GM12878 (cell line): ENCODE results near the gene FNDC3A. TPM values are rescaled to one million over a fixed set of nuclear protein-coding genes. Genes with fewer than 3 reads are reported as not detected.

Experiments
- BCL11A ChIP-seq: IDR thresholded peaks from 2 replicates; pipeline ENCODE4 v1.6.1; 2011; ENCODE audit warnings: low read depth, low read length
- CREB1 ChIP-seq: IDR thresholded peaks from 2 replicates; pipeline ENCODE4 v1.6.1; 2012; ENCODE audit warnings: low read depth, mild to moderate bottlenecking, inconsistent platforms
- DPF2 ChIP-seq: fragments of 450-650 bp; IDR thresholded peaks from 2 replicates; pipeline ENCODE4 v1.6.1; 2017; ENCODE audit warnings: mild to moderate bottlenecking
- EGR1 ChIP-seq, 2 experiments: IDR thresholded peaks; 1 replicate in 1 of 2; 2 replicates in 1 of 2; pipeline ENCODE4 v1.6.1; 2011 to 2012; ENCODE audit warnings: low read depth in 2 of 2, low read length in 2 of 2, borderline replicate concordance in 1 of 2, mild to moderate bottlenecking in 1 of 2, moderate library complexity in 1 of 2
- ETV6 ChIP-seq, 2 experiments: fragments of 450-650 bp in 1 of 2; IDR thresholded peaks in 1 of 2; conservative IDR thresholded peaks in 1 of 2; 2 replicates each; pipeline ENCODE4 v1.6.1; 2014; ENCODE audit warnings: antibody characterized with exemption in 1 of 2, borderline replicate concordance in 1 of 2, low read depth in 1 of 2, mild to moderate bottlenecking in 1 of 2, moderate library complexity in 1 of 2
- FOXK2 ChIP-seq: fragments of 450-650 bp; IDR thresholded peaks from 2 replicates; pipeline ENCODE4 v1.6.1; 2017; ENCODE audit warnings: mild to moderate bottlenecking, moderate library complexity
- GATAD2B ChIP-seq: fragments of 450-650 bp; conservative IDR thresholded peaks from 2 replicates; pipeline ENCODE4 v1.6.1; 2017; ENCODE audit warnings: low read depth, mild to moderate bottlenecking, moderate library complexity
- HDGF ChIP-seq: fragments of 450-650 bp; IDR thresholded peaks from 2 replicates; pipeline ENCODE4 v1.6.1; 2016; ENCODE audit warnings: antibody characterized with exemption
- IKZF2 ChIP-seq, 2 experiments: fragments of 450-650 bp; IDR thresholded peaks; 2 replicates each; pipeline ENCODE4 v1.6.1; 2017; ENCODE audit warnings: mild to moderate bottlenecking in 2 of 2, moderate library complexity in 2 of 2
- LARP7 ChIP-seq: fragments of 450-650 bp; IDR thresholded peaks from 2 replicates; pipeline ENCODE4 v1.6.1; 2017; ENCODE audit warnings: mild to moderate bottlenecking
- MEF2A ChIP-seq: IDR thresholded peaks from 2 replicates; pipeline ENCODE4 v1.6.1; 2011; ENCODE audit warnings: low read depth, mild to moderate bottlenecking, low read length, moderate library complexity; ENCODE audit not compliant: insufficient read depth
- NBN ChIP-seq: fragments of 450-650 bp; IDR thresholded peaks from 2 replicates; pipeline ENCODE4 v1.6.1; 2016
- NRF1 ChIP-seq: conservative IDR thresholded peaks from 2 replicates; pipeline ENCODE4 v1.6.1; 2011; ENCODE audit warnings: mild to moderate bottlenecking, low read depth, low read length, improper control_type of control experiment
- POLR2A ChIP-seq: IDR thresholded peaks from 2 replicates; pipeline ENCODE4 v1.6.1; 2011; ENCODE audit warnings: low read depth, mild to moderate bottlenecking, low read length
- POLR2AphosphoS2 ChIP-seq: IDR thresholded peaks from 2 replicates; pipeline ENCODE4 v1.6.1; 2011; ENCODE audit warnings: low read depth, mild to moderate bottlenecking, low read length, improper control_type of control experiment, moderate library complexity
- POLR2AphosphoS5 ChIP-seq: IDR thresholded peaks from 2 replicates; pipeline ENCODE4 v1.6.1; 2011; ENCODE audit warnings: mild to moderate bottlenecking, low read length, inconsistent platforms
- SMARCA5 ChIP-seq: fragments of 450-650 bp; IDR thresholded peaks from 2 replicates; pipeline ENCODE4 v1.6.1; 2017; ENCODE audit warnings: mild to moderate bottlenecking
- SRF ChIP-seq, 2 experiments: IDR thresholded peaks; 2 replicates each; pipeline ENCODE4 v1.6.1; 2011; ENCODE audit warnings: low read depth in 2 of 2, low read length in 2 of 2, mild to moderate bottlenecking in 1 of 2, moderate library complexity in 1 of 2
- TCF12 ChIP-seq: IDR thresholded peaks from 2 replicates; pipeline ENCODE4 v1.6.1; 2011; ENCODE audit warnings: low read depth, mild to moderate bottlenecking, low read length
- ZNF207 ChIP-seq: fragments of 450-650 bp; IDR thresholded peaks from 2 replicates; pipeline ENCODE4 v1.6.1; 2014; ENCODE audit warnings: antibody characterized with exemption, mild to moderate bottlenecking, borderline replicate concordance
- ZNF24 ChIP-seq: fragments of 450-650 bp; IDR thresholded peaks from 2 replicates; pipeline ENCODE4 v1.6.1; 2017; ENCODE audit warnings: antibody characterized with exemption, mild to moderate bottlenecking
- ZZZ3 ChIP-seq: IDR thresholded peaks from 2 replicates; pipeline ENCODE4 v1.6.1; 2011; ENCODE audit warnings: low read depth; ENCODE audit not compliant: control insufficient read depth, insufficient read length
- polyA plus RNA-seq, 11 experiments: library from polyadenylated mRNA; depleted of rRNA in 4 of 11; unstranded in 6 of 11; stranded (reverse) in 5 of 11; fragments of >200 nt; fragmentation: Nextera tagmentation in 4 of 11; fragmentation: Illumina TruSeq in 1 of 11; extraction: Ambion mirVana in 4 of 11; extraction: Trizol in 1 of 11; gene quantifications; 1 replicate in 1 of 11; 2 replicates in 10 of 11; pipeline versions ENCODE4 v1.2.1 to v1.2.3, GENCODE V29; 2011 to 2016; ENCODE audit warnings: inconsistent platforms in 2 of 11, missing spikeins in 2 of 11, low read depth in 1 of 11
- total RNA-seq, 4 experiments: library from RNA; depleted of rRNA in 3 of 4; stranded (reverse); fragments of >200 nt in 3 of 4; fragmentation: Illumina TruSeq in 1 of 4; extraction: Trizol in 1 of 4; gene quantifications; 2 replicates each; pipeline versions ENCODE4 v1.2.1 to v1.2.3, GENCODE V29; 2013 to 2021
- TF ChIP-seq, protein P1 (sequence below): fragments of 450-650 bp; conservative IDR thresholded peaks from 2 replicates; pipeline ENCODE4 v1.6.1; 2017; ENCODE audit warnings: mild to moderate bottlenecking, moderate library complexity
- TF ChIP-seq, protein P2 (sequence below): IDR thresholded peaks from 2 replicates; pipeline ENCODE4 v1.6.1; 2011; ENCODE audit warnings: low read depth, mild to moderate bottlenecking, low read length, moderate library complexity, borderline replicate concordance; ENCODE audit errors: extremely low read depth
- TF ChIP-seq, protein P3 (sequence below): fragments of 450-650 bp; formaldehyde crosslinking; IDR thresholded peaks from 2 replicates; pipeline ENCODE4 v1.5.0; 2022; ENCODE audit warnings: mild to moderate bottlenecking, missing genetic modification characterization

FNDC3A gene
- total and polyA plus RNA-seq, 10 of the 15 experiments (the other 5 are each of a cell fraction or from before 2014, with no cell fraction given): 6.3 to 46.4 (median 22.8) TPM

DNA sequence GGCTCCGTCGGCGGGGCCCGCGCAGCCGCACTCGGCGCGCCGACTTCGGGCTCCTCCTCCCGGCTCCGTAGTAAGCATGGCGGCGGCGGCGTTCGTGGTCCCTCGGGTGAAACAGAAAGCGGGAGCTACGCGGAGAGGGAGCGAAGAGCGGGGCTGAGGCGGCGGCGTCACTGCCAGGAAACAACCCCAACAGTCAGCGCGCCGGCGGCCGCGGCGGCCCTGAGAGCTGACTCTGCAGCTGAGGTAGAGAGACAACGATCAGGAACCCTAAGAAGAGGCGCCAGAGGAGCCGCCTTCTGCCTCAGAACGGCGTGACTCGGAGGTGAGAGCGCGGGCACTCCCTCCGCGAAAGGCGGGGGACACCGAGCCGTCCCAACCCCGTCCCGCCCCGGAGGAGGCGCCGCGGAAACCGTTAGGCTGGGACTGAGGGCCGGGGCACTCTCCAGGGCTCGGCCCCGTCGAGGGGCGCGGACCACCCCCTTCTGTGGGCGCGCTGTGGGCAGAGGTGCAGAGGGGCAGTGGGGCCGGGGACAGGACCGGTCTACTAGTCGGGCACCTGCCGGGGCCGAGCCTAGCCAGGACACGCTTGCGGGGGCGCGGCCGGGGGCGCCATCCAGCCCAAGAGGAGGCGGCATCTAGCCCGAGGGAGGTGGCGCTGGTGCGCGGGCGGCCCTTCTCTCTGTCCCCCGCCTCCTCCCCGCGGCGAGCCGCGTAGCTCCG lies at the start of gene FNDC3A (continued):
- TF ChIP-seq, protein P1, sequence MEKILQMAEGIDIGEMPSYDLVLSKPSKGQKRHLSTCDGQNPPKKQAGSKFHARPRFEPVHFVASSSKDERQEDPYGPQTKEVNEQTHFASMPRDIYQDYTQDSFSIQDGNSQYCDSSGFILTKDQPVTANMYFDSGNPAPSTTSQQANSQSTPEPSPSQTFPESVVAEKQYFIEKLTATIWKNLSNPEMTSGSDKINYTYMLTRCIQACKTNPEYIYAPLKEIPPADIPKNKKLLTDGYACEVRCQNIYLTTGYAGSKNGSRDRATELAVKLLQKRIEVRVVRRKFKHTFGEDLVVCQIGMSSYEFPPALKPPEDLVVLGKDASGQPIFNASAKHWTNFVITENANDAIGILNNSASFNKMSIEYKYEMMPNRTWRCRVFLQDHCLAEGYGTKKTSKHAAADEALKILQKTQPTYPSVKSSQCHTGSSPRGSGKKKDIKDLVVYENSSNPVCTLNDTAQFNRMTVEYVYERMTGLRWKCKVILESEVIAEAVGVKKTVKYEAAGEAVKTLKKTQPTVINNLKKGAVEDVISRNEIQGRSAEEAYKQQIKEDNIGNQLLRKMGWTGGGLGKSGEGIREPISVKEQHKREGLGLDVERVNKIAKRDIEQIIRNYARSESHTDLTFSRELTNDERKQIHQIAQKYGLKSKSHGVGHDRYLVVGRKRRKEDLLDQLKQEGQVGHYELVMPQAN: peak; percentile 51
- TF ChIP-seq CREB1: peak; percentile 51; the same call in 1 of the 2 replicates
- TF ChIP-seq, protein P2, sequence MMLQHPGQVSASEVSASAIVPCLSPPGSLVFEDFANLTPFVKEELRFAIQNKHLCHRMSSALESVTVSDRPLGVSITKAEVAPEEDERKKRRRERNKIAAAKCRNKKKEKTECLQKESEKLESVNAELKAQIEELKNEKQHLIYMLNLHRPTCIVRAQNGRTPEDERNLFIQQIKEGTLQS: no peak
- TF ChIP-seq, protein P3, sequence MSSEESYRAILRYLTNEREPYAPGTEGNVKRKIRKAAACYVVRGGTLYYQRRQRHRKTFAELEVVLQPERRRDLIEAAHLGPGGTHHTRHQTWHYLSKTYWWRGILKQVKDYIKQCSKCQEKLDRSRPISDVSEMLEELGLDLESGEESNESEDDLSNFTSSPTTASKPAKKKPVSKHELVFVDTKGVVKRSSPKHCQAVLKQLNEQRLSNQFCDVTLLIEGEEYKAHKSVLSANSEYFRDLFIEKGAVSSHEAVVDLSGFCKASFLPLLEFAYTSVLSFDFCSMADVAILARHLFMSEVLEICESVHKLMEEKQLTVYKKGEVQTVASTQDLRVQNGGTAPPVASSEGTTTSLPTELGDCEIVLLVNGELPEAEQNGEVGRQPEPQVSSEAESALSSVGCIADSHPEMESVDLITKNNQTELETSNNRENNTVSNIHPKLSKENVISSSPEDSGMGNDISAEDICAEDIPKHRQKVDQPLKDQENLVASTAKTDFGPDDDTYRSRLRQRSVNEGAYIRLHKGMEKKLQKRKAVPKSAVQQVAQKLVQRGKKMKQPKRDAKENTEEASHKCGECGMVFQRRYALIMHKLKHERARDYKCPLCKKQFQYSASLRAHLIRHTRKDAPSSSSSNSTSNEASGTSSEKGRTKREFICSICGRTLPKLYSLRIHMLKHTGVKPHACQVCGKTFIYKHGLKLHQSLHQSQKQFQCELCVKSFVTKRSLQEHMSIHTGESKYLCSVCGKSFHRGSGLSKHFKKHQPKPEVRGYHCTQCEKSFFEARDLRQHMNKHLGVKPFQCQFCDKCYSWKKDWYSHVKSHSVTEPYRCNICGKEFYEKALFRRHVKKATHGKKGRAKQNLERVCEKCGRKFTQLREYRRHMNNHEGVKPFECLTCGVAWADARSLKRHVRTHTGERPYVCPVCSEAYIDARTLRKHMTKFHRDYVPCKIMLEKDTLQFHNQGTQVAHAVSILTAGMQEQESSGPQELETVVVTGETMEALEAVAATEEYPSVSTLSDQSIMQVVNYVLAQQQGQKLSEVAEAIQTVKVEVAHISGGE (CRISPR knock-in tag): no peak
- TF ChIP-seq BCL11A: 0 out of 2 replicates have a peak, but pooled peaks have one; percentile 2
- TF ChIP-seq ETV6 (conservative IDR thresholded peaks at IDR 0.05 in 1 of 2, IDR thresholded peaks at IDR 0.05 in 1 of 2; ENCODE audit: borderline replicate concordance in 1 of 2, low read depth in 1 of 2): 0 out of 4 replicates have a peak, but pooled peaks of 1 of the 2 experiments have one; percentile 6
- peak; percentile 42; the same call in 1 of the 2 replicates for TF ChIP-seq HDGF
- TF ChIP-seq GATAD2B: peak; percentile 75
- TF ChIP-seq NBN: 0 out of 2 replicates have a peak, but pooled peaks have one; percentile 32
- no peak for TF ChIP-seq FOXK2
- TF ChIP-seq DPF2: peak; percentile 77
- TF ChIP-seq LARP7: 0 out of 2 replicates have a peak, but pooled peaks have one; percentile 33
- TF ChIP-seq SMARCA5: peak; percentile 32
- peak; percentile 34; the same call in 1 of the 2 replicates for TF ChIP-seq TCF12
- TF ChIP-seq ZZZ3: no peak
- TF ChIP-seq MEF2A: no peak
- peak; percentile 71 for TF ChIP-seq POLR2AphosphoS5
- TF ChIP-seq POLR2A: peak; percentile 91
- TF ChIP-seq EGR1 (IDR thresholded peaks at IDR 0.05; ENCODE audit: borderline replicate concordance in 1 of 2, low read depth in 2 of 2, low read length in 2 of 2): peak; percentile 61 to 99
- no peak for TF ChIP-seq ZNF24
- TF ChIP-seq SRF (IDR thresholded peaks at IDR 0.05; ENCODE audit: low read depth in 2 of 2, low read length in 2 of 2): 0 out of 4 replicates have a peak, but pooled peaks of 1 of the 2 experiments have one; percentile 2
- TF ChIP-seq IKZF2 (IDR thresholded peaks at IDR 0.05): peak in 1 of 2 experiments; percentile 12; a peak in 1 of 4 replicates
- peak; percentile 43; the same call in 1 of the 2 replicates for TF ChIP-seq ZNF207
- peak; percentile 70 for TF ChIP-seq POLR2AphosphoS2
- TF ChIP-seq NRF1: peak; percentile 48
